HG03378 (cell line): ENCODE measurements around the gene RPA1.

Source experiments
- ATAC-seq: cut with Tn5 transposase; IDR thresholded peaks from one replicate; pipeline ENCODE4 v1.9.1; 2021; ENCODE audit warnings: mild to moderate bottlenecking, moderate library complexity; ENCODE audit not compliant: unreplicated experiment

Gene RPA1

DNA sequence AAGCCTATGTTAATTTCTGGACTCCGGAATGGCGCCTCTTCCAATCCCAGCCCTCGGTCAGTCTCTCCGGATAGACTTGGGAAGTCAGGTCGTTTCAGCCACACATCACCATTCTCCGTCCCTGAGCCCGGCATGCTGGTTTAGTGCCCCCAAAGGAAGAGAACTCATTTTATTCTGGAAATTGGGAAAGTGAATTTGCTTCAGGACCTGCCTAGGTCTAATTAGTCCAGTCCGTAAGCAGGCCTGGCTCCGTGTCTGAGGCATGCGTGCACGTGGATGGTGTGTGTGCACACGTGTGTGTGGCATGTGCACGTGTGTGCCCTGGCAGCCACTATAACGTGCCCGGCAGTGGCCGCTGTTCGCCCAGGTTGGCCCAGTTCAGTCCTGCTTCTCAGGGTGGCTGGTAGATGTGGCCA, 77.4 kb downstream of the RPA1 start:
- ATAC-seq: no peak

GRCh38 chr17:1907909-1908698, 78.3 kb downstream of the RPA1 start:
- no peak for ATAC-seq

GRCh38 chr17:1908699-1909309, 79.0 kb downstream of the RPA1 start:
- no peak for ATAC-seq

- no peak for ATAC-seq
These were observed 80.2 kb downstream of the RPA1 start for GRCh38 chr17:1909985-1910384.

- ATAC-seq: no peak
These were observed 82.3 kb downstream of the RPA1 start for GRCh38 chr17:1912146-1912545.

DNA sequence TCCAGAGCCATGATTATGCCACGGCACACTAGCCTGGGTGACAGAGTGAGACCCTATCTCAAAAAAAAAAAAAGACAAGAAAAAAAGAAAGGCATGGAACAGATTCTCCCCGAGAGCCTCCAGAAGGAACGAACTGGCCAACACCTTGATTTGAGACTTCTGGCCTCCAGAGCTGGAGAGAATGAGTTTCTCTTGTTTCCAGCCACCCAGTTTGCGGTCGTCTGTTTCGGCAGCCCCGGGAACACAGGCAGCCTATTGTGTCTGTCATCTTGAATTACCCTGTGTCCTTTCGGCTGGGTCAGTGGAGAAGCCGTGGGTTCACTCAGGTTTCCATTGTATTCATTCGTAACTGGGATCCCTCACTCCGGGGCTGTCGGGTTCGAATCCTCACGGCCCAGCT, 83.9 kb downstream of the RPA1 start:
- ATAC-seq: no peak

GRCh38 chr17:1914661-1915083, 84.9 kb downstream of the RPA1 start:
- ATAC-seq: no peak

DNA sequence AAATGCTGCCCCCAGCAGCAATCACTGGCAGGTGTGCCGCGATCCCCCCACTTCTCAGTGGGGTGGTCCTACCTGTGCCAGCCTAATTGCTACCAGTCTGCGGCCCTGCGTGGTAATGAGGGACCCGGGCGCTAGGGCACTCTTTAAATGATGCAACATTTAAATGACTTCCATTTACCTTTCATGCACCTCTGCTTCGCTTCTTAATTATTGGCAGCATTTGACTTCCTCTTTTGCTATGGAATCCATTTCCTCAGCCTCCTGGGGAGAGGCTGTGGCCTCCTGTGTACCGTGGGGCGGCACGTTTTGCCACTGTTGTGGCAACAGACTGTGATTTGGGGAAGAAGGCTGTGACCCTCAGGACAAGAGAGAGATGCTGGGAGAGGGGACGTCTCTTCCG, 86.1 kb downstream of the RPA1 start:
- no peak for ATAC-seq

GRCh38 chr17:1916316-1916715, 86.5 kb downstream of the RPA1 start:
- no peak for ATAC-seq

- no peak for ATAC-seq
These were observed 87.3 kb downstream of the RPA1 start for GRCh38 chr17:1916963-1917715.

DNA sequence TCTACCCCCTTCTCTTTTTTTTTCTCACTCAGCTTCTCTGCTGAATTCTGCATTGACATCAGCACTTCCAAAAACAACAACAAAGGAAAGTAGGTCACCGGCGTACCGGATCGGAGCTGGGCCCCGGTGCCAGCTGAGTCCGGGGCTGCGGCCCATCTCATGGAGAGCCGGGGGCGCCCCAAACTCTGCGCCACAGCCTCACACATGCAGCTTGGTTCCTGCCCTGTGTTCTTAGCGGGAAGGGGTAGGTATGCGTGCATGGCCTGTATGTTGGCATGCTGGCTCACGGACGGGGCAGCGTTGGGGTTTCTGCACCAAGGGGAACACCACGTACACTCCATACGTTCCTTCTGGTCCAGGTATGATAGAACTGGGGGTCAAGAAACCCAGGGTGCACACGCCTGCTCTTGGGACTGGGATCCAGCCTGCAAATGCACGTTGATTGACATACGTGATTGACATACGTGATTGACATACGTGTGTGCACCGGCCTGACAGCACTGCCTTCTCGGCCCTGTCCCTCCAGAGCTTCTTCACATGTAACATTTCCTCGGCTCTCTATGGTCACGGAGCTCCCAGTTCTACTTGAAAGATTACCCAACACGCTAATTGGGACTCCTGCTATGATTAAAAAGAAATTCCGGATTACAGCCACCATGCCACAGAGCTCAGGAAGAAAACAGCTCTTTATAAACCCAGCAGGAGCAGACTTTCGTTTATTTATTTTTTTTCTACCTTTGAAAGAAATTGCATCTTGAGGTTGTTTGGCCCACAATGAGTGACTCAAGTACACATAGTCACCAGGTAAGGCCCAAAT, 88.7 kb downstream of the RPA1 start:
- ATAC-seq: no peak

DNA sequence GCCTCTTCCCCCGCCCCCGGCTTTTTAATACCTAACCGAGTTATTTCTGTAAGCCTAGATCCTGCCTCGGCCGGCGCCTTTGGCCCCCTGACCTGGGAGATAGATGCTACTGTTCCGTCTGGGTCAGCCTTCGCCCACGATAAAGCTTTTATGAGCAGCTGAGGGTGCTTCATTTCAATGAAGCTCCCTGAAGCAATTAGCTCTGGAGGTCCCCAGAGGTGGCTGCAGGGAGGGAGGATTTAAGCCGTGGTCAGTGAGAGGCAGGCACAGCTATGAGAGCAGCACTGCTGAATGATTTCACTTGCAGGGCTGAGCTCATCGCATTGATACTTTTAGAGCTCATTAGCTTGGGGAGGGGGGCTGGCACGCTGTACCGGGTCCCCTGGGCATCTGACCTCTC, 89.4 kb downstream of the RPA1 start:
- no peak for ATAC-seq

- no peak for ATAC-seq
These were observed 91.1 kb downstream of the RPA1 start for GRCh38 chr17:1920948-1921351.

DNA sequence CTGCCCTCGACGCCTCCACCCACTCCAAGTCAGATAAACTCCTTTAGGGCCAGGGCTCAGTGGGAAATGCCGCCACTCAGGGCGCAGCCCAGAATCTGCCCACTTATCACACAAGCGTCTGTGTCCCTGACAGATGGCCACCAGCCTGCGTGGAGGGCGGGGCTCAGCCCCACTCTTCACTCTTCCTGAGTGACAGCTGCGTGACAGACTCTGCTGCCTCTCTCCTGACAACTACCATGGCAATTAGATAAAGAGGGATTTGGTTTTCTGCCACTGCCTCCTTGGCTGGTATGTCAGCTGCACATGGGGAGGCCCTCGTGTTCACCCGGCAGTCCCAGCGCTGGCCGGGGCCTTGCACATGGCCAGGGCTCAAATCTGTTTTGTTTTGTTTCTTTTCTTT, 99.2 kb downstream of the RPA1 start:
- ATAC-seq: no peak

- ATAC-seq: no peak
These were observed 100.5 kb downstream of the RPA1 start for GRCh38 chr17:1930337-1930645.

DNA sequence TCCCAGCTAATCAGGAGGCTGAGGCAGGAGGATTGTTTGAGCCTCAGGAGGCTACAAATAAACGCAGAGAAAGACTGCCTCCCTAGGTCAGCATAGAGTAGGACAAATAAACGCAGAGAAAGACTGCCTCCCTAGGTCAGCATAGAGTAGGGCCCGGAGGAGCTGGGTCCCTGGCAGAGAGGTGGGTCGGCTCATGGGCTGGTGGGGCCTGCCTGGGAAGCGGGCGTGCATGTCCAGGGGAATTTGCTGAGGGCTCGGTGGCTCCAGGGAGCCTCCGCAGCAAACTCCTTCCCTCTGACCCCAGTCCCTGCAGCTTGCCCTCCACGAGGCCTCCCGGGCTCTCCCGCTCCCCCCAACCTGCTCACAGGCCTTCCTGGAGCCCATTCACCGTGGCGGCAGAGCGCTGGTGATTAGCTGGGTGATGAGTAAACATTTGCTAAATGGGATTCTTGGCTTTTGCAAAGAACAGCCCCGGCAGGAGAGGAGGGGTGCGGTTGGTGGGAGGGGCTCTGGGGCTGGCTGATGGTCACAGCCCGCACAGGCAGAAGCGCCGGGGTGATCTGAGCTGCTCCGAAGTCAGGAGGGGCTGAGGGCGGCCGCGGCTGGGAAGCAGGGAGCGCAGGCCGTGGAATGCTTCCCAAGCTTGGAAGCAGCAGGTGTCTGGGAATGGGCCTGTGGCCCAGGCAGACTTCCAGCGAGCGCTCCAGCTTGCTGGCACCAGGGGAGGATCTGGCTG, 102.2 kb downstream of the RPA1 start:
- ATAC-seq: no peak

- ATAC-seq: no peak
These were observed 104.3 kb downstream of the RPA1 start for GRCh38 chr17:1933875-1934715.

GRCh38 chr17:1934901-1935300, 105.1 kb downstream of the RPA1 start:
- ATAC-seq: no peak

DNA sequence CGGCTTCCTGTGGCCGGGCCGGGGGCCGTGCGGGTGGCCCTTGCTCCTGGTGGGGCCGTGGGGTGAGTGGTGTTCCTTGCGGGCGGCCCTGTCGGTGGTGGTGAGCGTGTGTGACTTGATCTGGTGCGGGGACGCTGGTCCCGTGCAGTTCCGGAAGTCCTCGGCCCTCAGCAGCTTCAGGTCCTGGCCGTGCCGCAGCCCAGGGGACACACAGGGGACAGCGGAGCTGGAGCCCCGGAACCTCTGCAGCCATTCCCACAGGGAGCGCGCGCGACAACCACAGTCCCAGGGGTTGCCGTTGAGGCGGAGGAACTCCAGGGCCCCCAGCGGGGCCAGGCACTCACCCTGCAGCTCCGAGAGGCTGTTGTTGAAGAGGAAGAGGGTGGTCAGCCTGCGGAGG, 107.0 kb downstream of the RPA1 start:
- no peak for ATAC-seq

GRCh38 chr17:1937461-1937860, 107.7 kb downstream of the RPA1 start:
- no peak for ATAC-seq
